Activated naive CD4-positive, alpha-beta T cell treated with anti-CD3 and anti-CD28 coated beads, Interleukin-2, amount 50 U/mL, for 16 hours (primary cell): ENCODE results near the gene STAG3.
"Not testable (repeated sequence)": the region's sequence is repeated elsewhere in the genome, so short reads cannot be mapped to it uniquely, and the experiment has no call there.

ENCODE experiments used
- DNase-seq: peaks from one replicate; pipeline ENCODE4 v3.0.0-alpha.2; 2020

STAG3 gene

GRCh38 chr7:100177045-100178001 lies at the start of gene STAG3, which contains the start of gene GPC2:
STAG3 (plus strand) TSS chr7:100177918; CDS start chr7:100180557, 2,639 bp downstream.
GPC2 (minus strand) TSS chr7:100177381; CDS start chr7:100177199, 182 bp downstream.
- peak; percentile 98 for DNase-seq

- no peak for DNase-seq
Observed at GRCh38 chr7:100128637-100128963, 49.1 kb upstream of the STAG3 start.

DNA sequence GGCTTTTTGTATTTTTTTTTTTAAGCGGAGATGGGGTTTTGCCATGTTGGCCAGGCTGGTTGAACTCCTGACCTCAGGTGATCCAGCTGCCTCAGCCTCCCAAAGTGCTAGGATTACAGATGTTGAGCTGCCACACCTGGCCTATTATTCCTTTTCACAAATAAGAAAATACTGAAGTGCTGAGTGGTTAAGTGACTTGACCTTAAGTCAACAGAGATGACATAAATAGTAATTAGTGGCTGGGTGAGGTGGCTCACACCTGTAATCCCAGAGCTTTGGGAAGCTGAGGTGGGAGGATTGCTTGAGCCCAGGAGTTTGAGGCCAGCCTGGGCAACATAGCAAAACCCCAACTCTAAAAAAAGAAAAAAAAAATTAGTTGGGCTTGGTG lies 47.5 kb upstream of the STAG3 start:
- DNase-seq: not testable (repeated sequence)

DNA sequence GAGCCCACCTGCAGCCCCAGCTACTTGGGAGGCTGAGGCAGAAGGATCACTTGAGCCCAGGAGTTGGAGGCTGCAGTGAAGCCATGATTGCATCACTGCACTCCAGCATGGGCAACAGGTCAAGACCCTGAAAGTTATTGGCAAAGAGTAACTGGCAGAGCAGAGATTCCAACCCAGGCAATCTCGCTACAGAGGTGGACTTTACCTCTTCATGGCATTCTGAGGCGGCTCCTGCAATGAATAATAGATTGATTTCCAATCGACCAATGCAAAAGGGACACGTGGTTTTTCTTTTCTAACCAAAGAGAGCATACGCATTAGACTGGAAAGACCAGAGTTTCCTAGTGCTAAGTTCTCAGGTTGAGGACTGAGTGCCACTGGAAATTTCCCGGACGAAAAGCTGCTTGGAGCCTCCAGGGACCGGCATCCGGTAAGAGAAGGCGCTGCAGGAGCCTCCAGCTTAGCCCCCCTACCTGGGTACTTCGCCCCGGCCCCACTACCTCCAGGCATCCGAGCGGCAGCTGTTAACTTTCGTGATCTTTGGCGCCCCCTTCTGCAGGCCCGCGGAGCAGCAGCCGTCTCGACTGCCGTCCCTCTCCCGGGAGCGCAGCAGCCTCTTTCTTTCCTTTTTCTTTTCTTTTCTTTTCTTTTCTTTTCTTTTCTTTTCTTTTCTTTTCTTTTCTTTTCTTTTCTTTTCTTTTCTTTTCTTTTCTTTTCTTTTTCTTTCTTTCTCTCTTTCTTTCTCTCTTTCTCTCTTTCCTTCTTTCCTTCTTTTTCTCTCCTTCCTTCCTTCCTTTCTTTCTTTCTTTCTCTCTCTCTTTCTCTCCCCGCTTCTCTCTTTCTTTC lies 46.9 kb upstream of the STAG3 start:
- DNase-seq: peak; percentile 85

DNA sequence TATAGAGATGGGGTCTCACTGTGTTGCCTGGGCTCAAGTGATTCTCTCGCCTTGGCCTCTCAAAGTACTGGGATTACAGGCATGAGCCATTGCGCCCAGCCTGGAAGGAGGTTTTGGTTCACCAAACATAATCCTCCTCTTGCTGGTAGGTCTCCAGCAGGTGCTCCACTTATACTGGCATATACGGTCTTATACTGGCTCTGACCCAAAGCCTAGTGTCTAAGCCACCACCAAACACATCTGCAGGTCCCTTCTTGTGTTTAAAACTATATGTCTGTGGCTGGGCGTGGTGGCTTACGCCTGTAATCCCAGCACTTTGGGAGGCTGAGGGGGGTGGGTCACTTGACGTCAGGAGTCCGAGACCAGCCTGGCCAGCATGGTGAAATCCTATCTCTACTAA lies 45.6 kb upstream of the STAG3 start:
- DNase-seq: no peak

DNA sequence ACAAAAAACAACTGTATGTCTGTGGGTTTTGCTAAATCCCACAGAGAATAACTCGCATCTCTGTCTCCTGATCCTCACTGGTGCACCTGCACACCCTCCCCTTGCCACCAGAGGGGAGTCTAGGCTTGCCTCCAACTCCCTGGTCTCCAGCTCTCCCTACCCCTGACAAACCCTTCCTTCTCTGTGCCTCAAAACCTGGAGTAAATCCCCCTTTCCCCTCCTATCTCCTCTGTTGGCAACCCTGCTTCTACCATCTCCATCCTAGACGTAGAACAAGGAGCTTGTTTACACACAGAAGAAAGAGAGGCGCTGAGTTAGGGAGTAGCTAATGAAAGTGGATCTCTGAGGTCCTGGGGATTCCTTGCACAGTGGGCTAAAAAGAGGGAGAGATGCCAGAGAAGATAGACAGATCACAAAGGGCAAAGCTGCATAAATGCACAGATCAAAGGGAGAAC lies 45.0 kb upstream of the STAG3 start:
- DNase-seq: peak; percentile 69

- no peak for DNase-seq
Observed at GRCh38 chr7:100137851-100138760, 39.6 kb upstream of the STAG3 start.

DNA sequence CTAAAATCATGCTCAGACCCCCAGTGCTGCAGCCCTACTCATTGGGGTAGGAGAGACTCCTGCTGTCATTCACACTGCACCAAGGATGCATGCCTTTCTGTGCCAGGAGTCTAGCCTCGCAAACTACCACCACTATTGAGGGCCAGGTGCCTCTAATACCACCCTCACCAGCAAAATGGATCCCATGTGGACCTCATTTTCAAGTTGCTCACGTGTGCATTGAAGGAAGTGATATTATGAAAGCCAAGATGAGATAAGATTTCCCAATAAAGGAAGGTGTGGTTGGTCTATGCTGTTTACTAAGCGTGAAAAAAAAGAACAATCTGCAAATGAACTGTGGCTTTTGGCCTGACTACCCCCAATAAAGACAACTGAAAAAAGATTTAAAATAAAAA lies 36.2 kb upstream of the STAG3 start:
- no peak for DNase-seq

GRCh38 chr7:100142461-100142860 lies 35.3 kb upstream of the STAG3 start:
- no peak for DNase-seq

GRCh38 chr7:100146350-100146749 lies 31.4 kb upstream of the STAG3 start:
- DNase-seq: not testable (repeated sequence)

GRCh38 chr7:100147278-100147677 lies 30.4 kb upstream of the STAG3 start:
- DNase-seq: no peak

DNA sequence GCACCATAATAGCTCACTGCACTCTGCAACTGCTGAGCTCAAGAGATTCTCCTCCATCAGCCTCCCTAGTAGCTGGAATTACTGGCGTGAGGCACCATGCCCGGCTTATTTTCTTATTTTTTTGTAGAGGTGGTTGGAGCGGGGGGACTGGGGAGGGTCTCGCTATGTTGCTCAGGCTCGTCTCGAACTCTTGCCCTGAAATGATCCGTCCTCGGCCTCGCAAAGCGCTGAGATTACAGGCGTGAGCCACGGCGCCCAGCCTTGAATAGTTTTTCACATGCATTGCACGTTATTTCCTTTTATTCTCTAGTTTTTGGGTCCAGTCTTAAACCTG lies 29.5 kb upstream of the STAG3 start:
- DNase-seq: no peak

DNA sequence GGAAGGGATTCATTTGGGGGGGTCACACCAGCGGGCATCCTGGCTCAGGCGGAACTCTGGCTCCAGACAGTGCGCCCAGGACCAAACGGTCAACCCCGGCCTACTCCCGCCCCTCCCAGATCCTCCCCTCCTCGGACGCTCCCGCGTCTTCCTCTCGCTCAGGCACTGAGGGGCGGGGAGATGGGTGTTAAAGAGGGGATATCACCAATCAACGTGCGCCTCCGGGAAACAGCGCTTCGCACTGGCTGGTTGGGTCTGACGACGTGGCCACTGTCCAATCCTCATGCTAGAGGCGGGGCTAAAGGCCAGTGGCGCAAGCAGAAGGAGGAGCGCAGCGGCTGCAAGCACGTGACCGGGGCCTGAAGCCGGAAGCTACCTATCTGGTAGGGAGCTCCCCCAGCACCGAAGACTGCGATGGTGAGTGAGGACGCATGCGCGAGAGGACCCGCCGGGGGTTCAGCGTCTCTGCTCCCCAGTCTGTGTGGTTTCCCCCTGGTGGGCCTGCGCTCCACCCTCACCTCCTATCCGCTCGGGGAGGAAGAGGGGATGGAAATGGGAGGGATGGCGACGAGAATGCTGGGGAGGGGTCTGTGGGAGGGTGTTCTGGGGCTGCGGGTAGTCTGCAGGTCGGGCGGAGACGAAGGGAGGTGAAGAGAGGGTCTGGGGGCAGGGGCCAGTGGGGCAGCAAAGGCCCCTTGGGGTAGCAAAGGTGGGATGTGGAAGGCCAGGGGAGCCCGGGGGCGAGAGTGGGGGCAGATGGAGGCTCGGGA lies 29.0 kb upstream of the STAG3 start, which contains the start of gene LAMTOR4:
Gene LAMTOR4, plus strand, starts transcription at position 360 of the 770 bp plus-strand sequence. Its CDS starts 55 bp downstream, at position 415.
- peak; percentile 98 for DNase-seq

DNA sequence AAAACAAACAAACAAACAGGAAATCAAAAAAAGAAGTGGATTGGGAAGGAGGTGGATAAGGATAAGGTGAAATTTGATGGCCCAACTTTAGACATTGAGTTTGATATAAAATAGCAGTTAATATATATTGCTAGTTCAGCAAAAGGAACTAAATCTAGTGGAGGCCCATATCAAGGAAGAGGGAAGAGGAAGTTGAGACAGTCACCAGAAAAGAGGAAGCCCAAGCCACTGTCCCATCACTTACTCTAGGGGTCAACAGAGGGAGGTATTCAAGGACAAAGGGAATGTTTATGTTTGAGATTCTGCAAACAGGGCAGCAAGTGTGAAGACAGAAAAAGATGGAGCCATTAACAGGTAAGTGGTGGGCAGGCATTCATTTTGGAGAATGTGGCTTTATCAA lies 25.3 kb upstream of the STAG3 start:
- no peak for DNase-seq

DNA sequence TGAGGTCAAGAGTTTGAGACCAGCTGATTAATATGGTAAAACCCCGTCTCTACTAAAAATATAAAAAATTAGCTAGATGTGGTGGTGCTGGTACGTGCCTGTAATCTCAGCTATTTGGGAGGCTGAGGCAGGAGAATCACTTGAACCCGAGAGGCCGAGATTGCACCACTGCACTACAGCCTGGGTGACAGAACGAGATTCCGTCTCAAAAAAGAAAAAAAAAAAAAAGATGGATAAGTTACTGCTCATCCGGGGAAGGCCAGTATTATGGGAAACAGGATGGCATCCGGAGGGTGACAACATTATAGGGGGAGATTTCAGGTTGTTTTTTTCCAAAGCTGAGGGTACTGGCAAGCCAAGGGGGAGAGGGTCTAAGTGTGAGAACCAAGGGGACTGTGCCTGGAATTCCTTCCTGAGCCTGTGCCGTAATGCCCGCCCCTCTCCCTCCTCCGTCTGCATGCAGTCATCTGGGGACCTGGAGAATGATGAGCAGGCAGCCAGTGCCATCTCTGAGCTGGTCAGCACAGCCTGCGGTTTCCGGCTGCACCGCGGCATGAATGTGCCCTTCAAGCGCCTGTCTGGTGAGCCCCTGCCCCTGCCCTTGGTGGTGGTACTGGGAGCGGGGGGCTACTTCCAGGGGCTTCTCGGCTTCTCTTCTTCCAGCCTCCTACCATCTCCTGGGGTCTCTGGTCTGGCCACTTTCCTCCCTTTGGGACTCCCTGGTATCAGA lies 24.6 kb upstream of the STAG3 start:
- no peak for DNase-seq

DNA sequence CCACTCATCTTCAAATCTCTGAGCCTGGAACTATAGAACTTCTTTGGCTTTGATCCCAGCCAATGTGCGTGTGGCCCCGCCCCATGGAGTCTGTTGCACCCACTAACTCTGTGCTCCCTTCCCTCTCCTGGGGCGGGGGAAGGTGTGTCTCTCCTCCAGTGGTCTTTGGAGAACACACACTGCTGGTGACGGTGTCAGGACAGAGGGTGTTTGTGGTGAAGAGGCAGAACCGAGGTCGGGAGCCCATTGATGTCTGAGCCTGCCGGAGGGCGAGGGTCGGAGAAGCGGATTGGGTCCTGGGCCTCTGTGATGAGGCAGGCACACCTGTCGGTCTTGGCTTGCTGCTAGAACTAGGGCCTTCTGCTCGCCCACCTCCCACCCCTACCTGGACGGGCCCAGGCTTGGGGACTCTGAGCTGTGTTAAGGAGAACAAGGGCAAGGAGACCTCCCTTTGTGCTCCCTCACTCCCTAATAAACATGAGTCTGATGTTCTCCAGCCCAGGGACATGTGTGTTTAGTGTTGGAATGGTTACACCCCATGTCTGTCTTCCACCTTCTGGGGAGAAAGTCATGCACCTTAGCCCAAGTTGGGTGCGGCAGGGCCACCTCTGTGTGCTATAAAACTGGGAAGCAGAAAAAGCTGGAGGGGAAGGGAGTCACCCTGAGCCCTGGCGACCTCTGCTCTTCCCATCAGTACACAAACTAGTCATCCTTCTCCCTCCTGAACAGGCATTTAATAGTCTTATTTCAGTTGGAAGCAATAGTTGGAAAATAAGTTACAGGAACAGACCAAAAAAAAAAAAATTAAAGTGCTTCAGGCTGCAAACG lies 23.8 kb upstream of the STAG3 start:
- DNase-seq: no peak

DNA sequence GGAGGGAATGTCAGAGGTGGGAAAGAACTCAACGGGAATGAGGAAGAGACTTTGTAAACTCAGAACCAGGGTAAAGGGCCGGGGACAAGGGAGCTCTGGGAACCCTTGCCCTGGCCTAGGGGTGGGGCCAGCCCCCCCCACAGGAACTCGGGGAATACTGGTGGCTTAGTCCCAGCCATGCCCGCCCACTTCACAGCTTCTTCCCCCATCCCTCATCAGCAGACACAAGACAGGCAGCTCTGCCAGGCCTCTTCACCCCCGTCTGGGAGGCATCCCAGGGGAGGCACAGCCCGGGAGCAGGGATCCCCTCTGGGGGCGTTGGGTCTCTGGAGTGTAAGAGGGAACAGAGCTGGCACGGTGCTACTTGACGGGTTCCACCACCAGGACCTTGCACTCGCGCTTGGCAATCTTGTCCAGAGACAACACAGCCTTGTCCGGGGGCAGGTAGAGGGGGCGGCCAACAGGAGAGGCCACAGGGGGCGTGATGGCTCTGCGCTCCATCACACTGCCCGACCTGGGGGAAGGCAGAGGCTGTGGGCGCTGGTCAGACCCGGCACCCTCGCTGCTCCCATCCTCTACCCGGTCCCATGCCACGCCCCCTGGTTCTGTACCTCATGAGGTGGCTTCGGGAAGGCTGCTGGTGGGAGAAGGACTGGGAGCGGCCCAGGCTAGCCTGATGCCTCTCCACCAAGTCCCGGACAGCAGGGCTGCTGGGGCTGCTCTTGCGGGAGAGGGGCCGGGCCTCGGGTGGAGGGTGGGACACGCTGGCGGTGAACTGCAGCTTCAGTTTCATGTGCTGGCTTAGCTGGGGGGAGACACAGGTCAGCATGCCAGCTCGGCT lies 22.8 kb upstream of the STAG3 start:
- no peak for DNase-seq

GRCh38 chr7:100155553-100156317 lies 22.0 kb upstream of the STAG3 start:
- no peak for DNase-seq
